Measurements from ENCODE around the gene ECSCR.
"Not testable (repeated sequence)": the region's sequence is repeated elsewhere in the genome, so short reads cannot be mapped to it uniquely, and the experiment has no call there.

ECSCR gene

DNA sequence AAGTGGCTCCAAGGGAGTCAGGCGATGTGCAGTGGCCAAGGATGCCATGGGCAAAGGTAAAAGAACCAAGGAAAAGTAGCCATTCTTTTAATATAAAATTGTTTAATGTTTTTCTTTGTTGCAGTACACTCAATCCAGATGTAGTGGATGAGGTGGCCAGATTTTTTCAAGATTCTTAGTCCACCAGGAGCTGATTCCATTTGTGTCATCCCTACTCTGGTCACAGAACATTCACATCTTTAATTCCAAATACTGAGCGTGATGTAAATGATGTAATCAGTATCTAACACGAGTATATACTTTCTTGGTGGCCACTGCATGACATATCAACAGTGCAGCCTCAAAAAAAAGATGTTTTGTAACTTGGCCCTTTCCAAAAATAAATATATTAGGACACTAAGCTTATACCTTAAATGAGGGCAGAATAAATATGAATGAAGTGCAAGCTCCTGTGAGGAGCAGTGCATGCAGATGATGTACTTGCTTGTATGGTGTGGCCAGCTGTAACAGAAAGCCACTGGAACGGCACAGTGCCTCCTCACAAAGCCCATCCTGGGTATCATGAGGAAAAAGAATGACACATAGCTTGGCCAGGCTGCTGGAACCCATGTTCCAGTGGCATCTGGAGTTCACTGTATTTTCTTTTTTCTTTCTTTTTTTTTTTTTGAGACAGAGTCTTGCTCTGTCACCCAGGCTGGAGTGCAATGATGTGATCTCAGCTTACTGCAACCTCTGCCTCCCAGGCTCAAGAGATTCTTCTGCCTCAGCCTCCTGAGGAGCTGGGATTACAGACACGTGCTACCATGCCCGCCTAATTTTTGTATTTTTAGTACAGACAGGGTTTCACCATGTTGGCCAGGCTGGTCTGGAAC is 52.2 kb downstream of the ECSCR start:
- no peak for DNase-seq

DNA sequence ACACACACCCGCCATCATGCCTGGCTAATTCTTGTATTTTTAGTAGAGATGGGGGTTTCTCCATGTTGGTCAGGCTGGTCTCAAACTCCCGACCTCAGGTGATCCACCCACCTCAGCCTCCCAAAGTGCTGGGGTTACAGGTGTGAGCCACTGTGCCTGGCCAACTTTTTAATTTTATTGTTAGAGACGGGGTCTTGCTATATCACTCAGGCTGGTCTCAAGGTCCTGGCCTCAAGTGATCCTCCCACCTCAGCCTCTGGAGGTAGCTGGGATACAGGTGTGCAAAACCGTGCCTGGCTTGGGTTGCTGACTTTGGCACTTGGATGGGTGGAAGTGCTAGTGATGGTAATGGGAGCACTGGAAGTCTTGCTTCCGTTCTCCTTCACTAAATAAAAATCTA is 53.4 kb downstream of the ECSCR start:
- DNase-seq = not testable (repeated sequence)

DNA sequence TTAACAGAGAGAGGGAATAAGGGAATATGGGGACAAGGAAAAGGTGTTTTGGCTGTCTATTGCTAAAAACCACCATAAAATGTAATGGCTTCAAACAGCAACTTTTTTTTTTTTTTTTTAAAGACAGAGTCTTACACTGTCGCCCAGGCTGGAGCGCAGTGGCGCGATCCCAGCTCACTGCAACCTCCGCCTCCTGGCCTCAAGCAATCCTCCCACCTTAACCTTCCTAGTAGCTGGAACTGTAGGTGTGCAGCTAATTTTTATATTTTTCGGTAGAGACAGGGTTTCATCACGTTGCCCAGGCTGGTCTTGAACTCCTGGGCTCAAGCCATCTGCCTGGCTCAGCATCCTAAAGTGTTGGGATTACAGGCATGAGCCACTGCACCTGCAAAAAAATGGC is 54.4 kb downstream of the ECSCR start:
- no peak for DNase-seq

DNA sequence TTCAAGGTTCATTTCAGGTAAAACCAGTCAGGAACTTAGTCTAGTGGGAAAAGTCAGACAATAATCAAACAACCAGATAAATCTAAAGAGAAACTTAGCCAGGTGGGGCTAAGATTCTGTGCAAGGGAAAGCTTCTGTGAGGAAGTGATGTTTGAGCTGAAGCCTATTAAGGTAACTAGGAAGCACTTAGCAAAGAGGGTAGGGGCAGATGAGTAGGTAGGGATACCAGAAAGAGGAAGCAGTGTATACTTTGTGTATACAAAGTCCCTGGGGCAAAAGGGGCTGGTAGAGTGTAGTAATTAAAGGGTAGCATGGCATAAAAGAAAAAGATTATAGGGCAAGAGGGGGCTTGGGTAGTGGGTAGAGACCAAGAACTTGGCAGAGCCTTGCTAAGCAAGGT is 55.0 kb downstream of the ECSCR start:
- no peak for DNase-seq

DNA sequence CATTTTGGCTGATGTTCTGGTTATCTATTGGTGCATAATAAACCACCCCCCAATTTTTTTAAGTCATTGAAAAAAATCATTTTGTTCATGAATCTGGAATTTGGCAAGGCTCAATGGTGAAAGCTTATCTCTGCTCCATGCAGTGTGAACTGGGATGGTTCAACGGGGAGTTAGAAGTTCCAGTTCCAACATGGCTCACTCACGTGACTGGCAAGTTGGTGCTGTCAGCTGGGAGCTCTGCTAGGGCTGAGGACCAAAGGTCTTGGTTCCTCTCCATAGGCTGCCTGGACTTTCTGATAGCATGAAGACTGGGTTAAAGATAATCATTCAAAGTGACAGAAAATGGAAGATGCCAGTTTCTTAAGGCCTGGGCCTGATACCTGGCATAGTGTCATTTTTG is 55.6 kb downstream of the ECSCR start:
- no peak for DNase-seq

DNA sequence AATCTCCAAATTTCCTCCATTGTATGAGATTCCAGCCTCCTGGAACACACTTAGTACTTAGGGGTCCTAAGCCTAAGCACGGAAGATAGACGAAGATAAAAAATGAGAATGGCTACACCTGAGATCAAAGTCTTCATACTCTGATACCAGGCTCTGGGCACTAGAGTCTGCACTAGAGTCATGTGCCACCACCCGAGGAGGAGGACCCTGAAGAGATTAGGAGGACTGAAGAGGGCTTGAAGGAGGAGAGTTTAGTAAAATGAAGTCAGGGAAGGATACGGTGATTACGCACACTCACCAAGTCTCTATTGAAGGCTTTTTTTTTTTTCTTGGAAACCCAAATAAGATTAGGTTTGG is 58.1 kb downstream of the ECSCR start:
- DNase-seq = peak in 1 of 3 experiments; percentile 35

DNA sequence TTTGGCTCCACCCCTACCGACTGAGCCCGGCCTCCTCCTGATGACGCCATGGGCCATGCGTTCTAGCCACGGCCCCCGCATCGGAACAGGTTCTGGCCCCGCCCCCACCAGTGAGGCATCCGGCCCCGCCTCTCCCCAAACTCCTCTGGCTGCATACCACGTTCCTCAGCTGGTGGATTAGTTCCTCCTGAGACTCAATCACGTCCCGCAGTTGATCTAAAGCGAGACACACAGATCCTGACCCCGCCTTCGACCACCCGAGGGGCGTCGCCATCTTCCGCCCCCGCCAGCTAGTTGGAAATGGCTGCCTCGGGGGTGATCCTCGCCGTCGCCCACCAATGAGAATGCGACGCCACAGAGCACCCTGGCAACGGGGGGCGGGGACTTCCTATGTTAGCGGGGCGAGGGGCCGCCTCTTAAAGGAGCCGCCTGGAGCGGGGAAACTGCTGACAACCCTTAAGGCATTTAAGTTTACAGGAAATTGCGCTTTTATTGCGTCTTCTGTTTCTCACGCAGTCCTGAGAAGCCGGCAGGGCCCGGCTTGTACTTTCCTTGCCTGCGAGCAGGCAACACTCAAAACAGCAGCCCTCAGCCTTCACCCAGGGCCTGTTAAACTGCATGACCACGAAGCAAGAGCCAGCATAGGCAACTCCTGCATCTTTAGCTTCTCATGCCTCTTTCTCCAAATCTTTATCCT is 58.6 kb downstream of the ECSCR start, which contains the start of gene SPATA24:
Gene SPATA24 (minus strand): TSS at position 303 of the 697 bp plus-strand sequence. CDS start 29 bp downstream, at position 274.
- peak; percentile 92 to 97 (median 95) for DNase-seq

DNA sequence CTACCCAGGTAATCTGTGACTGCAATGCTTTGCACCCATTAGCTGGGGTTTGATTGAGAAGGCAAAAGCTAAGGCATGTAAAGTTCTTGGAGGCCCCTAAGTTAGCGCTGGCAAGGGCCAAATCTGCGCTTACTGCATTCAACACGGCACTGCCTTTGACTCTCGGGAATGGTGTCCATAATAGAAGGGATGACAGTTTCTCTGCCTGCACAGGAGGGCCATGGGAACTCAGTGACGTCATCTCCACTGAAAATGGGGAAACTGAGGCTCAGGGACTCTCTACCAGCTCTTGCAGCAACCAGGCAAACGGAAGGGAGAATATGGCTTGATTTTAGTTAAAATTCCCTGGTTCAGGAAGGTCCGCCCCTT is 59.1 kb downstream of the ECSCR start:
- DNase-seq = no peak

DNA sequence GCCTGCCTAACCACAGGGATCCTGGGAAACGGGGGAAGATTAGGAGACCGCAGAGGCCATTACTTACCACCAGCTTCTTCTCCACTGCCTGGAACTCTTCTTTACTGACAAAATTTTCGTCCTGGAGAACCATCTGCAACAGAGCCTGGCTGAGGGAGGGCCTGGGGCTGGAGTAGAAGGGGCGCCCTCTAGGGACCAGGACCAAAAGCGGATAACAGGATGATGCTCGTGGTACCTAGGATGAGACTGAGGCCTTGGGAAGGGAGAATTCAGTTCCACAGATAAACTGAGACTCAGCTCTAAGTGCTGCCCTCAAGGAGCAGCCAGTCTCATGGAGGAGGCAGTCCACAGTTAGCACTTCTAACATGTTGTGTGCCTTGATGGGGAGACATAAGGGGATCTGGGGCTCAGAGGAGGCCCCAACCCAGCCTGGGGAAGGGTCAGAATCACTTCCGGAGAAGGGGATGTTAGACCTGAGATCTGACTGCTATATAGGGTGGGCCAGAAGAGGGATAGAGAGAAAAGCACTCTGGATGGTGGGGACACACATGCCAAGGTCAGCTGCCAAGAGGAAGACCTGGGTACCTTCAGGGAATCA is 59.9 kb downstream of the ECSCR start:
- no peak for DNase-seq

DNA sequence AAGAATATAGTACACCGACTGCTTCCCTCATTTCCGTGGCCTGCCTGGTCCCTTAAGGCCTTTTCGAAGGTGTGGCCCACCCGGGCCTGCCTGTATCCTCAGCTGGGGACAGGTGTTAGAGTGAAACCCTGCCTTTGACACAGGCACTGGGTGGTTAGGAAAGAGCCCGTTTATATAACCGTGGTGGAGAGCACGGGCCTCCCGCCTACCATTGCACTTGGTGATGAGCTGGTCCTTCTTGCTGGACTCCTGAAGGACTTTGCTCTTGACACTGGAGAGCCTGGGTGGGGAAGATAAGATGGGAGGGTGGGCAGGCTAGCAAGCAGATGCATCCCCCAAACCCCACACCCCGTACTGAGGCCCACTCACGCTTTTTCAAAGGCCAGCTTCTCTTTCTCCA is 61.0 kb downstream of the ECSCR start:
- no peak for DNase-seq

DNA sequence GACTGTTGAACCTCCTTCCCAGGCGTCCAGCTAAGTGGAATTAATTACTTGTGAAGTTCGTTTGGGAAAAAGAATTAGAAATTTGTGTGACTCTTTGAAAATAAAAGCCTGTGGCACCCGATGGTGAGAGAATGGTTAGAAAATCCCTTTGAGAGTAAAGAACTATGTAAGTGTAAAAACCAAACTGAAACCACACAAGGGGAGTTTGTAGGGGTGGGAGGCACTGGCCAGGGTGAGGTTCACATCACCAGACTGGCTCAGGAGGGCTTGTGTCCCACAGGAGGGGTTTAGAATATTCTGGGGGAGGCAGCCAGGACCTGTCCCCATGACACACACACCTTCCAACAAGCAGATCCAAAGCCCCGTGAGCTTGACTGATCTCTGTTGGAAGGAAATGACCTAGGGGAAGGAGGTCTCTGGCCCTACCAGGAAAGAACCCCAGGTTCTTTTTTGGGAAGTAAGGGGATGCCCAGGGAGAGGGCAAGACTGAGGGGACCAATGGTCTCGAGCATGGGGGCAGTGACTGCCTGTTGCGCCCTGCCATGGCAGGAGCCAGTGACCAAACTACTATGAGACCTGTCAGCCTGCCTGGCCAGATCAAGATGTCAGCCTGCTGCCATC is 62.9 kb downstream of the ECSCR start:
- DNase-seq = no peak

All from NCI-H1417 (cell line).